LoVo (cell line): ENCODE results near the gene PIGT.
"Not testable (repeated sequence)": the region's sequence is repeated elsewhere in the genome, so short reads cannot be mapped to it uniquely, and the experiment has no call there.

Experiments used
- DNase-seq: peaks from one replicate; pipeline ENCODE4 v3.0.0-alpha.2; 2016; ENCODE audit warnings: low spot score

Gene PIGT

DNA sequence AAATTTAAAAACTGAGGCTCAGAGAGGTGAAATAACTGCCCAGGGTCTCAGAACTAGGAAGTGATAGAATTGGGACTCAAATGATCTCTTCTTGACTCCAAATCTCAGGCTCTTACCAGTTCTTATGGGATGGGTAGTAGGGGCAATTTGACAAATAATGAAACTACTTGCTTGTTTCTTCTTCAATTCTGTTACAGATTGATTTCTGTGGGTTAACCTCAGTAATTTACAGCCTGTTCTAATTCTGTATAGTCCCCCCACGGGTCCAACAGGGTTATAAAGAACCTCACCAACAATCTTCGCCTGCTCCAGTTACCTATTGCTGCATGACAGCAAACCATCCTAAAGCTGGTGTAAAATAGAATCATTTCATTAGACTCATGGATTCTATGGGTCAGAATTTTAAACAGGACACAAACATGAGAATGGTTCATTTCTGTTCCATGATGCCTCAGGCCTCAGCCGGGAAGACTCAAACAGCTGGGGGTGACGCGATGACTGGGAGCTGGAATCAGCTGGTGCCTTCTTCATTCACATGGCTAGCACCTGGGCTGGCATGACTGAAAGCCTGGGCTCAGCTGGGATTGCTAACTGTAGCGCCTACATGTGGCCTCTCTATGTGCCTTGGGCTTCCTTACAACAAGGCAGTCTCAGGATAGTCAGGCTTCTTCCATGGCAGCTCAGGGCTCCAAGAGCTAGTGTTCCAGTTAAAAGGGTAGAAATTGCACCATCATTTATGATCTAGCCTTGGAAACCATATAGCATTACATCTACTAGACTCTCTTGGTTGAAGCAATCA is 47.0 kb downstream of the PIGT start:
- DNase-seq: no peak

DNA sequence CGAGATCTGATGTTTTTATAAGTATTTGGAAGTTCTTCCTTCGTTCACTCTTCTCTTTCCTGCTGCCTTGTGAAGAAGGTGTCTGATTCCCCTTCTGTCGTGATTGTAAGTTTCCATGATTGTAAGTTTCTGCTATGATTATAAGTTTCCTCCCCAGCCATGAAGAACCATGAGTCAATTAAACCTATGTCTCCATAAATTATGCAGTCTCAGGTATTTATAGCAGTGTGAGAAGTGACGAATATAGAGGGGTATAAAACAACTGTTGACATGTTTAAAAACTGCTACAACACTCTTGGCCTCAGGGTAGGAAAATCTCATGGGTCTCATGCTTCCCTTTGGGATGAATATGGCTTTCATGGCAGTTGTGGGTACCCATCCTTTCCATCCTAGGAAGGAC is 47.8 kb downstream of the PIGT start:
- DNase-seq: no peak

DNA sequence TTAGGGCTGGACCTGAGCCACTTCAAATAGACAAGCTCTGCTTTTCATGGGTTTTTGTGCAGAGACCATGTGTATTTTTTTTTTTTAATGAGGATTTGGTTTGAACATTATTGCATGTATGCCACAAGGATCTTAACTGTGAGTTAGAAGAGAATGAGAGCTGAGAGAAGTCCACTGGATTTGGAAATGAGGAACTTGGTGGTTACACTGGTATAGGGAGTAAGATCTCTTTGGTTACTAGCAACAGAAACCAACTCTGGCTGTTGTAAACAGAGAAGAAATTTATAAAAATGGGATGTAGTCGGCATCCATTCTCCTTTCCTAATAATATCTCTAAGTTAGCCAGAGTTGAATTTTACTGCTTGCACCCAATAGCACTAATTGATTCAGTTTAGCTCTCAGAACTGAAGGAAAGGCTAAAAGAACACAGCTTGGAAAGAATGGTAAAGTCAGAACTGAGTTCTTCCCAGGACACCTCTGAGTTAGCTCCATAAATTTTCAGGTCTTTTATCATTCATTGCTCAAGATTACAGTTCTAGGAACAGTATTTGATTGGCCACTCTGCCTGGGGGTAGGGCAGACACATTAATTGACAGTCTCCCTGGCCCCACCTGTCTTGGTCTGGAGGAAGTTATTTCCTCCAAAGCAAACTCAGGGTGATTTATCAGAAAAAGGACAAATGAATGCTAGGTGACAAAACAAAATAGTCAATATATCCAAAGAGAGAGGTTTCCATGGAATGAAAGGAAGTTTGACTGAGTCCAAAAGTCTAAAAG is 49.7 kb downstream of the PIGT start:
- no peak for DNase-seq

DNA sequence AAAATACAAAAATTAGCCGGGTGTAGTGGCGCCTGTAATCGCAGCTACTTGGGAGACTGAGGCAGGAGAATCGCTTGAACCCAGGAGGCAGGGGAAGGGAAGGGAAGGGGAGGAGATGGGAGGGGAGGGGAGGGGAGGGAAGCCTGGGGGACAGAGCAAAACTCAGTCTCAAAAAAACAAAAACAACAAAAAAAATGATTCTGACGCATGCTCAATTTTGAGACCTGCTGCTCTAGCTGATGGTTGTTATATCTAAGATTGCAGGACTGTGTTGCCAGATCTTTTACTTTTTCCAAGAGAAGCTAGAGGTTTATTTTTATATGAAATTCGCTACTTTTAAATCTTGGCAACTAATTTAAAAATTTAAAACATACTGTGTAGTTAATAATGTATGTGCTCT is 51.2 kb downstream of the PIGT start:
- no peak for DNase-seq

DNA sequence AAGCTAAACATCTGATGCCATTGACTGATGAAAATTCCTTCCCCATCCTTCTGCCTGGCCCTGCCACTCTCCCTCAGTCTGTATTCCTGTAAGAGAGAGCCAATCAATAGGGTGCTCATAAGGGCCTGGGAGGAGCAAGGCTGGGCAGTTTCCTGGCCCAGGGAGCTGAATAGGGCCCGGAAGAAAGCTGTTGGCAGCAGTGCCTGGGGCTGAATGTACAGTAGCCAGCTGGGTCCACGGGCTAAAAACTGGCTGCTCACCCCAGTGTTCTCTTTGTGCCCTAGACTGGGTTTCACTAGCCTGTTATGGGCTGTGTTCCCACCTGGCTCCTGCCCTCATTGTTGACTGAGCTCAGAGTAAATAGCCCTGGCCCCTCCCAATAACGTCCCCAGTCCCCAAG is 51.9 kb downstream of the PIGT start:
- DNase-seq: no peak

DNA sequence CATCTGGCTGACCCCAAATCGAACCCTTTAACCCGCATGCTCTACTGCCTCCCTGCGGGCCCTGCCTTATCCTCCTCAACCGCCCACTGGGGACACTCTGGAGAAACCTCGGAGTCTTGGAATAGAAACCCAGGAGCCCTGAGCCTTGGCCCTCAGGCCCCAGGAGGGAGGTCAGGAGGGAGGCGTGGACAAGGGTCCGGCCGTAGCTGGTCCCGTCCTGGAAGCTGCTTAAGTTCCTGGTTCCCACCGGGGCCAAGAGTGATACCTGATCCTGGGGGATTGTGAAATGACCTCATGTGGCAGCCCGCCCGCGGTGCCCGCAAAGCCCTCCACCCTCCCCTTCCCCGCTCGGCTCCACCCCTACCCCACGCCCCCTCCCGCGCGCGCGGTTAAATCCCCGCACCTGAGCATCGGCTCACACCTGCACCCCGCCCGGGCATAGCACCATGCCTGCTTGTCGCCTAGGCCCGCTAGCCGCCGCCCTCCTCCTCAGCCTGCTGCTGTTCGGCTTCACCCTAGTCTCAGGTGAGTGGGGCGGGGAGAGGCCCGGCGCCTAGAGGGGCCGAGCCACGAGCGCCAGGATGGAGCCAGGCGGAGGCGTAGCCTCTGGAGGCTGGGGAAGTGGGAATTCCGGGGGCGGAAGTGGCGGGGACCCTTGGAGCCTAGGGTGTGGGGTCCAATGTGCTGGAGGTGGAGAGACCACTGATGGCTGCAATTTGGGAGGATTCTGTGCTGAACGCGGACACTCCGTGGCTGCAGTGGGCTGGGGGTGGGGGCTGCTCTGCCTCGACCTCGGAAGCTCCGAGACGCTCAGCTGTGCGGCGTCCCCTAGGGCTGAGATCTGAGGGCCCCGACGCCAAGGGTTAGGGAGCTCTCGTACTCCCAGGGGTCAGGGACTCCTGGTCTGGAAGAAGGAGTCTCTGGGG is 53.7 kb downstream of the PIGT start, which contains the start of gene WFDC2:
WFDC2 (plus strand) TSS at position 418 of the 926 bp plus-strand sequence; CDS start at position 447, 29 bp downstream.
- DNase-seq: no peak

DNA sequence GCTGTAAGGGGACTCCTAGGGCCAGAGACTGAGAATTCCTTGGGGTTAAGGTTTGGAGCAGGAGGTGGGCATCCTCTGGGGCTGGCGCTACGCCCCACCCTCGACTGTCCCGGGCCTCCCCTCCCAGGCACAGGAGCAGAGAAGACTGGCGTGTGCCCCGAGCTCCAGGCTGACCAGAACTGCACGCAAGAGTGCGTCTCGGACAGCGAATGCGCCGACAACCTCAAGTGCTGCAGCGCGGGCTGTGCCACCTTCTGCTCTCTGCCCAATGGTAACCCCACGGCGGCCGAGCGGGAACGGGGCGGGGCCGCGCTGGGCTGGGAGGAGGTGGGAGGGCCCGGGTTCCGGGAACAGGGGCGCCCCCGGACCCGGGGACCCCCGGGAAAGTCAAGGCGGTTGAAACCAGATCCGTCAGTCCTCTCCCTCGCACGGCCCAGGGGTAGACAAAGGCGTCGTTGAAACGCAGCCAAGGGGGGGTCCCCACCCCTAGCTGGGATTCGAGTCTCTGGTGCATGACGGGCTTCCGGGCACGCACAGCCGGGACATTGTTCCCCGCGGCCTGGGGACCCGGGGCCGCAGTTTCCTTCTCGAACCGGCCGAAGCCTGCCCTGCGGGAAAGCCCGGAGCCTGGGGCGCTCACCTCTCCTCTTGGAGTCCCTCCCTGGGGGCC is 54.5 kb downstream of the PIGT start:
- no peak for DNase-seq

DNA sequence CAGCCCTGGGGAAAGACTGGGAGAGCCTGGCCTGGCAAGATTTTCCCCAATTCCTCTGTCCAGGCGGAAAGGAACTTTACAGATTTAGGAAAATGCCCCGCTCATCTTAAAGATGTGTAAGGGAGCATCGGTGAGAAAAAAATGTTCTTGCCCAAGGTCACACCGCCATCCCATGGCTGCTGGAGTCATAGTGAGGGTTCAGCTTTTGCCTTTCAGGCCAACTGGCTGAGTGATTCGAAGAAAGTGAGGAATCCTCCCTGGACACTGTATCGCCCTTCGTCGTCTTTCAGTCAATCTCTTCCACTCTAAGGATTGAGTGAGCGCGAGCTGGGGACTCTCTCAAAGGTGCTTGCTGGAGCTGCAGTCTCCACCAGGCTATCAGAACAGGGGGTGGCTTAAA is 55.0 kb downstream of the PIGT start:
- DNase-seq: no peak

DNA sequence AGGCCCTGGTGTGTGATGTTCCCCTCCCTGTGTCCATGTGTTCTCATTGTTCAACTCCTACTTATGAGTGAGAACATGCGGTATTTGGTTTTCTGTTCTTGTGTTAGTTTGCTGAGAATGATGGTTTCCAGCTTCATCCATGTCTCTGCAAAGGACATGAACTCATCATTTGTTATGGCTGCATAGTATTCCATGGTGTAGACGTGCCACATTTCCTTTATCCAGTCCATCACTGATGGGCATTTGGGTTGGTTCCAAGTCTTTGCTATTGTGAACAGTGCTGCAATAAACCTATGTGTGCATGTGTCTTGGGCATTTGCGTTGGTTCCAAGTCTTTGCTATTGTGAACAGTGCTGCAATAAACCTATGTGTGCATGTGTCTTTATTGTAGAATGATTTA is 56.3 kb downstream of the PIGT start:
- DNase-seq: not testable (repeated sequence)
